Stimulated activated CD4-positive, alpha-beta T cell treated with anti-CD3 and anti-CD28 coated beads, Interleukin-4, amount 100 ng/mL, for 24 hours (primary cell): ENCODE results near the gene TP63.

Experiments
- DNase-seq: peaks from one replicate; pipeline ENCODE4 v3.0.0-alpha.2; 2020

Gene TP63

GRCh38 chr3:189786479-189787064, 155.4 kb downstream of the TP63 start:
- no peak for DNase-seq

- DNase-seq: no peak
These were observed 156.0 kb downstream of the TP63 start for GRCh38 chr3:189787191-189787590.

- DNase-seq: no peak
These were observed 156.4 kb downstream of the TP63 start for GRCh38 chr3:189787632-189788031.

GRCh38 chr3:189789432-189789831, 158.2 kb downstream of the TP63 start:
- no peak for DNase-seq

- no peak for DNase-seq
These were observed 159.5 kb downstream of the TP63 start for GRCh38 chr3:189790658-189791057.

GRCh38 chr3:189792046-189792929, 161.1 kb downstream of the TP63 start:
- no peak for DNase-seq

GRCh38 chr3:189794518-189794917, 163.3 kb downstream of the TP63 start:
- no peak for DNase-seq

GRCh38 chr3:189797103-189797750, 166.0 kb downstream of the TP63 start:
- DNase-seq: no peak

GRCh38 chr3:189799366-189799765, 168.2 kb downstream of the TP63 start:
- DNase-seq: no peak

- no peak for DNase-seq
These were observed 169.2 kb downstream of the TP63 start for GRCh38 chr3:189800436-189800835.

- DNase-seq: no peak
These were observed 172.1 kb downstream of the TP63 start for GRCh38 chr3:189803254-189803653.

GRCh38 chr3:189805375-189806067, 174.3 kb downstream of the TP63 start:
- no peak for DNase-seq

GRCh38 chr3:189806171-189806951, 175.2 kb downstream of the TP63 start:
- no peak for DNase-seq

GRCh38 chr3:189808246-189809007, 177.2 kb downstream of the TP63 start:
- DNase-seq: no peak

- DNase-seq: no peak
These were observed 178.4 kb downstream of the TP63 start for GRCh38 chr3:189809583-189809982.

- DNase-seq: no peak
These were observed 181.7 kb downstream of the TP63 start for GRCh38 chr3:189812806-189813465.

- DNase-seq: no peak
These were observed 182.6 kb downstream of the TP63 start for GRCh38 chr3:189813647-189814240.

- no peak for DNase-seq
These were observed 189.2 kb downstream of the TP63 start for GRCh38 chr3:189820365-189820720.

GRCh38 chr3:189821262-189821661, 190.1 kb downstream of the TP63 start:
- no peak for DNase-seq

GRCh38 chr3:189822726-189823125, 191.5 kb downstream of the TP63 start:
- no peak for DNase-seq
